ENCODE results near the gene PLCH1.

Gene PLCH1

GRCh38 chr3:155548195-155548594 lies 196.7 kb downstream of the PLCH1 start:
- no peak for TF ChIP-seq ZNF155 (tag by site-specific recombination; IDR thresholded peaks at IDR 0.05)
- TF ChIP-seq ZNF701 (tag by site-specific recombination; IDR thresholded peaks at IDR 0.05) = no peak
- no peak for TF ChIP-seq KLF9 (tag by site-specific recombination; IDR thresholded peaks at IDR 0.05; ENCODE audit: low read depth)
- no peak for TF ChIP-seq TRIM28 (IDR thresholded peaks at IDR 0.05; ENCODE audit: borderline replicate concordance, low read length)
- ChIA-PET CTCF (no interaction called here), POLR2A (no interaction called here)
- Histone ChIP-seq H3K9me3 (ENCODE audit: control insufficient read depth, insufficient read depth, low read depth, low read length) (no peaks in the 10 kb centered on the region), H3K27ac (ENCODE audit: extremely low read depth, low read depth, low read length) (no peak overlapping the region), H3K36me3 (ENCODE audit: control insufficient read depth in 2 of 2, insufficient read depth in 1 of 2, low read length in 2 of 2) (no peaks in the 10 kb centered on the region), H3K4me1 (ENCODE audit: control insufficient read depth, insufficient read depth, low read length) (no peaks in the 10 kb centered on the region), H3K4me3 (ENCODE audit: low read depth, low read length) (no peak overlapping the region)

- POLR2A ChIA-PET = no interaction called here
- TF ChIP-seq ZBTB7A (tag by site-specific recombination; IDR thresholded peaks at IDR 0.05; ENCODE audit: low read depth) (no peak), ZNF791 (tag by site-specific recombination; IDR thresholded peaks at IDR 0.05) (no peak), ZNF223 (tag by site-specific recombination; IDR thresholded peaks at IDR 0.05) (no peak), ZNF48 (tag by site-specific recombination; IDR thresholded peaks at IDR 0.05) (no peak), ZNF26 (tag by site-specific recombination; IDR thresholded peaks at IDR 0.05) (no peak), ZNF211 (tag by site-specific recombination; IDR thresholded peaks at IDR 0.05; ENCODE audit: low read depth) (no peak), PRDM10 (tag by site-specific recombination; IDR thresholded peaks at IDR 0.05) (no peak), OVOL3 (tag by site-specific recombination; IDR thresholded peaks at IDR 0.05) (no peak), REST (tag by site-specific recombination; IDR thresholded peaks at IDR 0.05) (no peak), GLIS2 (tag by site-specific recombination; IDR thresholded peaks at IDR 0.05) (no peak), ZNF37A (tag by site-specific recombination; IDR thresholded peaks at IDR 0.05) (no peak), ZFP41 (tag by site-specific recombination; IDR thresholded peaks at IDR 0.05; ENCODE audit: borderline replicate concordance) (no peak), ZNF792 (tag by site-specific recombination; IDR thresholded peaks at IDR 0.05) (no peak), ZNF366 (tag by site-specific recombination; conservative IDR thresholded peaks at IDR 0.05) (no peak)
- H3K4me1 ChIP-seq (ENCODE audit: control insufficient read depth, insufficient read depth, low read length) = no peaks in the 10 kb centered on the region
- no peaks in the 10 kb centered on the region for H3K9me3 ChIP-seq (ENCODE audit: control insufficient read depth, insufficient read depth, low read depth, low read length)
- H3K4me3 ChIP-seq (ENCODE audit: low read depth, low read length) = no peak overlapping the region
- no peak overlapping the region for H3K27ac ChIP-seq (ENCODE audit: extremely low read depth, low read depth, low read length)
- H3K36me3 ChIP-seq (ENCODE audit: control insufficient read depth in 2 of 2, insufficient read depth in 1 of 2, low read length in 2 of 2) = no peaks in the 10 kb centered on the region
- CTCF ChIA-PET = no interaction called here
Observed at GRCh38 chr3:155535098-155535497, 209.8 kb downstream of the PLCH1 start.
